Stimulated activated CD4-positive, alpha-beta T cell treated with anti-CD3 and anti-CD28 coated beads, Interleukin-12 subunit alpha, Interleukin-12 subunit beta, amount 100 ng/mL, for 48 hours (primary cell): Measurements from ENCODE around the gene POU2F1.
A peak's percentile ranks its signal among the peaks of the same experiment; 100 is the strongest.

Experiments used
- DNase-seq, 3 donors: peaks; one replicate each; pipeline ENCODE4 v3.0.0-alpha.2; 2020; ENCODE audit warnings: low read depth in 2 of 3, low spot score in 1 of 3

Gene POU2F1

GRCh38 chr1:167220537-167221125 is at the start of gene POU2F1:
Gene POU2F1 (plus strand): TSS chr1:167220886. CDS start chr1:167220898, 12 bp downstream.
- peak; percentile 96 to 98 (median 96) for DNase-seq

DNA sequence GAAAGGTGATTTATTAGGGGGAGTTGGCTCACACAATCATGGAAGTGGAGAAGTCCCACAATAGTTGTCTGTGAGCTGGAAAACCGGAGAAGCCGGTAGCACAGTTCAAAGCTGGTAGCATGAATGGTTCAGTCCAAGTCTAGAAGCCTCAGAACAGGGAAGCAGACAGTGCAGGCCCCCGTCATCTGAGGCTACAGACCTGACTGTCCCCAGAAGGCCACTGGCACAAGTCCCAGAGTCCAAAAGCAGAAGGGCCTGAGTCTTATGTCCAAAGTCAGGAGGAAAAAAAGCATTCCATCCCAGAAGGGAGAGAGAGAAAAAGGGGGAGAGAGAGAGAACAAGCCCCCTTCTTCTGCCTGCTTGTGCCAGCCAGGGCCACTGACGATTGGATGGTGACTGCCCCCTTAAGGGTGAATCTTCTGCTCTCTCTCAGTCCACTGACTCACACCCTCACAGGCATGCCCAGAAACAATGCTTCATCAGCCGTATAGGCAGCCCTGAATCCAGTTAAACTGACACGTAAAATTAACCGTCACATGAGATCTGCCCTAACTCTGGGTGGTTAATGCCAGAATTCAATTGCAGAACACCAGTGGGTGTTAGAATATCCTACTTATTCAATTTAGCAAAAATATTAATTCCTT is 49.3 kb upstream of the POU2F1 start:
- DNase-seq = no peak

DNA sequence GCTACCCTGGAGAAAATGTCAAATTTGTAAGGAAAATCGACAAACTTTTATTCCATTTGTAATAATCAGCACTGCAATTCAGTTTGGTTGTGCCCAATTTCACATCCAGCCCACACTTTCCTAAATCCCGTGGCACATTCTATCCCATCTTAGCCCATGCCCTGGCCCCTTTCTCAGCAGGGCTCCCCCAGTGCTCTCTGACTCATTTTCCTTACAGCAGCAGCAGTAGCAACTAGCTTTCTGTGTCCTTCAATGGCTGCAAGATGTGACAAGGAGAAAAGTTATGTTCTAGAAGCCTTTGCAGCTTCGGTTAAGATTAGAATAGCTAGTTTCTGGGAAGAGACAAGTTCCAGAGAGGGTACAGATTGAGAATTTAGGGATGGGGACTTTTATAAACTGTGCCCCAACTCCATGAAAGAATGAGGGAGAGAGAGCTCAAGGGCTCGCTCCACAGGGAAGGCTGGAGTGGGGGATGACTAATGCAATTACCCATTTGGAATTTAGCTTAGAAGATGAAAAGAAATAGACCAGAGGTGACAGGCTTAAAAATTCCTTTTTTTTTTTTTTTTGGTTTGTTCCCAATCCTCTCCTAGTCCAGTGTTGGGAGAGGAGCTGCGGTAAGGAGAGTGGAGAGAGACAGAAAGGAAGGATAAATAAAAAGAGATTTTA is 47.0 kb upstream of the POU2F1 start:
- DNase-seq = no peak

- DNase-seq = no peak
Observed at GRCh38 chr1:167175901-167176300, 44.8 kb upstream of the POU2F1 start.

- no peak for DNase-seq
Observed at GRCh38 chr1:167178831-167179230, 41.9 kb upstream of the POU2F1 start.

- DNase-seq = no peak
Observed at GRCh38 chr1:167182571-167183320, 37.9 kb upstream of the POU2F1 start.

GRCh38 chr1:167184081-167184480 is 36.6 kb upstream of the POU2F1 start:
- no peak for DNase-seq

GRCh38 chr1:167185062-167185461 is 35.6 kb upstream of the POU2F1 start:
- no peak for DNase-seq

DNA sequence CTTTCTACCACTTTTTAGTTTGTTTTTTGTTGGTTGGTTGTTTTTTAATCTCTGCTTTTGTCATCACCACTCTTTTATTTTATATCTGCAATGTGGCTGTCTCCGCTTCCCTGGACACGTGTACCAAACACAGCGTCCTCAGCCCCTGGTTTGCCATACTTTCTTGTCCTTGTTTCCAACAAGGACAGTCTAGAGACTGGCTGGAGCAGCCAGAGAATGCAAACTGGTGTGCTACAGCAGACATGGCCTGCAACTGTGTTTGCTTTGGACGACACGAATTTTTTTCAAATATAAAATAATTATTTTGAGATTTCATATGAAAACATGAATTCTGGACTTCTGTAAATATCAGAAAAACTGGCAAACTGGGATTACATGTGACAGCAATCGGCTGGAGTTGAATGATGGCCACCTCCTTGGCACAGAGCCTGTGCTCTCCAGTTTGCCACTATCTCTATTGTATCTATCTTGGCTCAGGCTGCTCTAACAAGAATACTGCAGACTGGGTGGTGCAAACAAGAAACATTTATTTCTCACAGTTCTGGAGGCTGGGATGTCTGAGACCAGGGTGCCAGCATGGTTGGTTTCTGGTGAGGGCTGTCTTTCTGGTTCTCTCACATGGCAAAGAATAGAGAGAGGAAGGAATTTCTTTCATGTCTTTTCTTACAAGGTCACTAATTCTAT is 34.6 kb upstream of the POU2F1 start:
- no peak for DNase-seq

- no peak for DNase-seq
Observed at GRCh38 chr1:167186771-167187170, 33.9 kb upstream of the POU2F1 start.

- DNase-seq = no peak
Observed at GRCh38 chr1:167190747-167191237, 29.9 kb upstream of the POU2F1 start.

GRCh38 chr1:167191958-167192357 is 28.7 kb upstream of the POU2F1 start:
- DNase-seq = no peak

GRCh38 chr1:167194182-167194581 is 26.5 kb upstream of the POU2F1 start:
- DNase-seq = no peak

GRCh38 chr1:167196166-167196565 is 24.5 kb upstream of the POU2F1 start:
- DNase-seq = no peak

DNA sequence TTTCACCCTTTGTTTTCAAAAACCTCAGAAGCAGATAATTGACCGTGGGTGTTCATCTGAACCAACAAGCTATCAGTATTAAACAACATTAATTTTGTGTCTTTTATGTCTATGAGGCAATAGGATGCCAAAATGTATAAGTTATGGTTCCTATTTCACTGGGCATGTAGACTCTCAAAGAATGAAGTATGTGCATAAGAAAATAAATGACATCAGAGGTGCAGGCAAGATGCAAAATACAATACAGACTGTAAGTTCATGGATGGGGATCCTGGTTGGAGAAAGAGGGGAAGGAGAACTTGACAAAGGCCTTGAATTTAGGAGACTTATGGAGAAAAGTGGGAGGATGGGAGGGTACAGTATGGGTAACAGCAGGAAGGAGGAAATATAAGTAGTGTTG is 23.4 kb upstream of the POU2F1 start:
- DNase-seq = no peak

GRCh38 chr1:167197692-167198091 is 23.0 kb upstream of the POU2F1 start:
- no peak for DNase-seq

DNA sequence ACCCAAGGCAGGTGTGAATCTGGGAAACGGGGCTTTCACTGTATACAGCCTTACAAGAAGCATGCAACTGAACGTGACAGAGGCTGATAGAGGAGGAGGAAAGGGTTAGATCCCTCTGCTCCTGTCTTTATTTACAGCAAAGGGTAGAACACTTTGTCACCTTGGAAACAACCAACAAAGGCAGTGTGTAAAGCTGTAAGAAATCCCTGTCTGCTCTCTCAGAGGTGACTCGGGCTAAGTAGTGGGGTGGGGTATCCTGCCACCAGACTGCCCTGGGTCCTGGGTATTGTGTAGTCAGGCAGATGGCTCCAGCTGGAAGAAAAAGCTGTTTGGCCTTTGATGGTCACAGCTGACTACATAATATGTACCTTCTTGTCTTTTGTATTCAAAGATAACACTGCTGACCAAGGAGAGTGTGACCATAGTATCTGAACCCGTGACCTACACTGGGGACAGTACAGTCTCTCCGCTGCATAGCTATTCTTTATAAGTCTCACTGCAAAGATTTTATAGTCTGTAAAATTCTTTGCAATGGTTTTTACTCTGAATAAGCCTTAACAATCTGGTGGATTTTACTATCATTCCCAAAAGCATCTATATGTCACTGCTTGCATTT is 22.1 kb upstream of the POU2F1 start:
- no peak for DNase-seq

GRCh38 chr1:167199656-167200055 is 21.0 kb upstream of the POU2F1 start:
- no peak for DNase-seq

DNA sequence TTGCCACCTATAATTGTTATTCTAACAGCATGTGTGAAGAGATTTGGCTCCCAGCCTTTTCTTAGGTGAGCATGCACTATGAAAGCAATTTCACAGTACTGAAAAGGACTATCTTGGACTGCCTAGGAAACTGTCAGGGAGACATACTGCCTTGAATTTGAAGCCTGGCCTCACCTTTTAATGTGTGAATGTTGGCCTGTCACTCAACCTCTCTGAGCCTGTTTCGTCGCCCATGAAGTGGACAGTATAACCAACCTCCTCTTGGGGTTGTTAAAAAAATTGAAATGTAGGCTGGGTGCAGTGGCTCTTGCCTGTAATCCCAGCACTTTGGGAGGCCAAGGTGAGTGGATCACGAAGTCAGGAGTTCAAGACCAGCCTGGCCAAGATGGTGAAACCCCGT is 20.4 kb upstream of the POU2F1 start:
- no peak for DNase-seq

GRCh38 chr1:167200749-167201148 is 19.9 kb upstream of the POU2F1 start:
- DNase-seq = no peak

DNA sequence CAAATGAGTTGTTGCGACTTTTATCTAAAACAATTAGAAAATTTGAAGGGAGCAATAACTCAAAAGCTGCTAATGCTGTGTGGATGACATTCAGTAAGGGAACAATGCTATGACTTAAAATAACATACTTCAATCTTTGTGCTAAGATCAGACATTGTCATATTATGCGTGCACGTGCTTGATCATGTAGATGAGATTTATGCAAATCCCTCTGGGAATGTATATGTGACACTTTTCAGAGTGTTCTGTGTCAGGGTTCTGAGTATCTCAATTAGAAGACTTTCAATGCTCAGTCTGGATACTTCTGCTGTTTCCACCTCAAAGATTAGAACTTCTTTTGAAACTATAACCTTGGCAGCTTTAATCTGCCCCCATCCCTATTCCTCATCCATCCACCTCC is 18.6 kb upstream of the POU2F1 start:
- DNase-seq = no peak
